T-helper 1 cell treated with Interleukin-12 subunit alpha and Interleukin-12 subunit beta and Interleukin-4 antibody, amounts not matched to agents 30 μg/mL and 1 μg/mL, for 36 hours (primary cell): Measurements from ENCODE around the gene DCP2.

Experiments
- H3K27ac Mint-ChIP-seq: one replicate; pipeline ENCODE4 v1.8.0; 2021; ENCODE audit warnings: mild to moderate bottlenecking, mixed read lengths
- H3K27me3 Mint-ChIP-seq: one replicate; pipeline ENCODE4 v1.8.0; 2021; ENCODE audit warnings: low read depth, mixed read lengths
- H3K36me3 Mint-ChIP-seq: one replicate; pipeline ENCODE4 v1.8.0; 2021; ENCODE audit warnings: low read depth, mixed read lengths
- H3K4me1 Mint-ChIP-seq: one replicate; pipeline ENCODE4 v1.8.0; 2021; ENCODE audit warnings: low read depth, mixed read lengths
- H3K4me3 Mint-ChIP-seq: one replicate; pipeline ENCODE4 v1.8.0; 2021; ENCODE audit warnings: mild to moderate bottlenecking, moderate library complexity, mixed read lengths
- H3K9me3 Mint-ChIP-seq: one replicate; pipeline ENCODE4 v1.8.0; 2021; ENCODE audit warnings: mixed read lengths

Gene DCP2

DNA sequence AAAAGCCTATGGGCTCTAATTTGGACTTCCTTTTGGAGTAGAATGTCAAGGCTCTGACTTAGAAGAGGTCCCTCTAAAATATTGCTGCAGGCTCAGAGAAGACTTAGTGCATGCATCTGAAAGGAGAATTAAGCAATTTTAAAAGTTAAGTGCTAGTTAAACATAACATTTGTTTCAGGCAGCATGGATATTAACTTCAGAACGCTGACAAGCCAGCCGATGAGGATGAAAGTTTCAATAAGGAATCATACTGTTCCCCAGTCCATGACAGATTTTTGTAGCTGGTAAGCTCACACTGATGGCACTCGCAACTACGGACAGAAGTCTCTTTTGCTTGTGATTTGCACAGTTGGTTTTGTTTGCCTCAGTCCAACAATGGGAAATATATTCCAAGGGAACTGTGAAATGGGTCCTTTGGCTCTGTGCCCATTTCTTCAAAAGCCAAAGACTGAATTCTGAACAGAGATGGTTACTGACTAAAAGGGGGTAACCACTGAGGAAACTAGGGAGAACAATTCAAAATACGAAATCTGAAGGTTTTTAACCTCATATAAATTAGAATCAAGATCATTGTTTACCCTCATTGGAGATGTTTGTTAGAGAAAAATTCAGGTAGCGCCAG lies 47.6 kb downstream of the DCP2 start:
- Mint-ChIP-seq H3K4me3 (no peak overlapping the region), H3K27me3 (no peaks in the 10 kb centered on the region), H3K9me3 (no peaks in the 10 kb centered on the region), H3K4me1 (peaks cover 47% of the 10 kb centered on the region), H3K36me3 (peaks cover 30% of the 10 kb centered on the region), H3K27ac (no peak overlapping the region)

DNA sequence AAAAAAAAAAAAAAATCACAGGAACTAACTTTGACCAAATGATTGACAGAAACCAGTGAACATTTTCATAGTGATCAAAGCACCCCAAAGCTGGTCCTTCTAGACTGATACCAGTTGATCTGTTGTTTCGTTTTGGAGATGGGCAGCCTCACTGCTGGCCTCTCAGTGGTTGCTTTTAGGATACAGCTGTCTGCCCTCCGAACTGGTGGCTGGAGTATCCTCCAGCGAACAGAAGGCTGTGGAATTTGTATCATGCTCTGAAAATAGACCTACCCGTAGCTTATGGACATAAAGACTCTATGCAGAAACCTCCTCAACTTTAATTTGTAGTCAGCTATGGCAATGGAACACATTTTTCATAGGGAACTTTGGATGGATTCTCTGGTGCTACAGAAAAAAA lies 49.0 kb downstream of the DCP2 start:
- H3K4me1 Mint-ChIP-seq: peaks cover 36% of the 10 kb centered on the region
- H3K36me3 Mint-ChIP-seq: peaks cover 29% of the 10 kb centered on the region
- no peak overlapping the region for H3K27ac Mint-ChIP-seq
- no peaks in the 10 kb centered on the region for H3K27me3 Mint-ChIP-seq
- no peak overlapping the region for H3K4me3 Mint-ChIP-seq
- no peaks in the 10 kb centered on the region for H3K9me3 Mint-ChIP-seq

DNA sequence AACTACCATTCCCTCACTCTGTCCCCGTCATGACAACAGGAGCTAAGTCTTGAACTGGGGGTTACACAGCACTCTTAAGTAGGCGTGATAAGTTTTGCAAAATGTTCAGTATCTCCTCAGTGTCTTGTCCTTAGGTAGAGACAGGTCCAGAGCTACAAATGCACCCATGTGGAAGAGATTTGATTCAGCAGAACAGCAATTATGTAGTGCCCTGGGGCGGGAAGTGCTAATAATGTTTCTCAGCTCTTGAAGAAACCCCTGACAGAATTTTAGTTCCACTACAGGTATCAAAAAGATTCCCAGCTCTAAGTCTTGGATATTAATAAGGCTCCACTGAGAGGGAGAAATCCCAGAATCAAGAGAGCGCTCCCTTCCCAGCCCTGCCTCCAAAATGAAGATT lies 49.6 kb downstream of the DCP2 start:
- Mint-ChIP-seq H3K36me3 (peaks cover 26% of the 10 kb centered on the region), H3K27me3 (no peaks in the 10 kb centered on the region), H3K4me1 (peaks cover 30% of the 10 kb centered on the region), H3K27ac (no peak overlapping the region), H3K4me3 (no peak overlapping the region), H3K9me3 (no peaks in the 10 kb centered on the region)

DNA sequence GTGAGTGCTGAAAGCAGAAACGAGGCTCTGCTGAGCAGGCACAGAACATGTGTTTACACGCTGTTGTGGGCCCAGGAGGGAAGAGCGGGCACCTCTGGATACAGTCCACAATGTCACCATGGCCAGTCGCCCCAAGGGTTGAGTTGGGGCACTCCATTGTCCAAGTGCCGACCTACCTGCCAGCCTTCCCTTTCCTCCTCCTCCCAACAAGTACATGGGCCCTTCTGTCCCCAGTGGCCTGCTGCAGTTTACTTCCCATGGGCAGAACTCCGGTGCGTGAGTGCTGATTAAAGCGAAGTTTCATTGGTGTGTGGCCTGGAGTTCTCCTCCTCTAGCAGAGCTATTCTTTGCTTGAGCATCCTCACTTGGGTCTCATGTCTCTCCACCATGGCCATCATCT lies 50.4 kb downstream of the DCP2 start:
- Mint-ChIP-seq H3K27ac (no peak overlapping the region), H3K27me3 (no peaks in the 10 kb centered on the region), H3K9me3 (no peaks in the 10 kb centered on the region), H3K4me1 (peaks cover 25% of the 10 kb centered on the region), H3K36me3 (peaks cover 23% of the 10 kb centered on the region), H3K4me3 (no peak overlapping the region)

DNA sequence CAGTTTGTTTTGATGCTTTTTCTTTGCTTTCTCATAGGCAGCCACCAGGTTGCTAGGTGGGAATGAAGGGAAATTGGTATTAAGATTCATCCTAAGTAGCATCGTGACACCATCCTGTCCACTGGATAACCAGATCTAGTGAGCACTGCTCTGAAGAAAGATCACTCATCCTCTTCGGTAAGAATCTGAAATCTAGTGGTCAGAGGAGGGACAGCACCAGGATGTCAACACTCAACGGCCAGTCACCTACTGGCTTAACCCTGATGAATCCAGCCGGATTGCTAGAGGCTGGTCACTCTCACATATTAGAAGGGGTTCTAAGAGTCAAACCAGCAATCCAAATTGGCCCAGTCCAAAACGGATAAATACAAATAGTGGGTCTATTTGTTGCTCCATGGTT lies 50.8 kb downstream of the DCP2 start:
- Mint-ChIP-seq H3K9me3 (no peaks in the 10 kb centered on the region), H3K4me3 (no peak overlapping the region), H3K27ac (no peak overlapping the region), H3K36me3 (peaks cover 23% of the 10 kb centered on the region), H3K4me1 (peaks cover 21% of the 10 kb centered on the region), H3K27me3 (no peaks in the 10 kb centered on the region)

DNA sequence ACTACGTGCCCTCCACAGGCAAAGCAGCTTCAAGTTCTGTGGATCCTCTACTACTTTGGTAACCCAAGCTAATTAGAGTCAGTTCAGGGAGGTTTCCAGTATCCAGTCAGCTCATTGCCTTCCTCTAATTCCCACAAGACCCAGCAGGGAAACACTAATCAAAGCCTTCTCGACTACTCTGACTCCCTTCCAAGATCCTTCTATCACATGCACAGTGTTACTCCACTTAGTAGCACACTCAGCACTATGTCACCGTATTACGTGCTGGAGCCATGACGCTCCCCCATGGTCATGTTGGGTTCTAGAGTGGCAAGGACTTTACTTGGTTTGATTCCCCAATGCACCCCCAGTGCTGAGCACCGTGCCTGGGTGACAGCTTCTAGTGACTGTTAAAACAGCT lies 53.0 kb downstream of the DCP2 start:
- peaks cover 17% of the 10 kb centered on the region for H3K36me3 Mint-ChIP-seq
- H3K27ac Mint-ChIP-seq: no peak overlapping the region
- H3K27me3 Mint-ChIP-seq: no peaks in the 10 kb centered on the region
- H3K9me3 Mint-ChIP-seq: no peaks in the 10 kb centered on the region
- no peak overlapping the region for H3K4me3 Mint-ChIP-seq
- H3K4me1 Mint-ChIP-seq: peaks cover 2% of the 10 kb centered on the region

DNA sequence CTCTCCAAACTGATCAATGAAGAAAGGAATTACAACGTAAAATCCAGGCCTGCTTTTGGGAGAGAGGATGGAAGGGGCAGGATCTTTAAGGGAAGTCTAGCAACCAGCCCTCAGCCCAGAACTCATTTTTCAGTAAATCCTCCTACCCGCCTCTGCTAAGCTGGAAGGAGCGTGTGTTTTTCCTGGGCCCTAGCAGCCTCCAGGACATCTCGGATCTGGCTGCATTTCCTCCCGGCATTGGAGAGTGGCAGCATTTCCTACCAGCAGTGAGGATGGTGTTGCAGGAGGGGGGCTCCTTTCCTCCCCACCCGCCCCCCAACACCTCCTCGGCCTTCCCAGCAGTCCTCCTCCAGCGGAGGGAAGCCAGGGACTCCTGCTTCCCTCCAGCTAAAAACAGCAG lies 54.5 kb downstream of the DCP2 start:
- no peak overlapping the region for H3K4me3 Mint-ChIP-seq
- no peaks in the 10 kb centered on the region for H3K27me3 Mint-ChIP-seq
- H3K27ac Mint-ChIP-seq: no peak overlapping the region
- no peaks in the 10 kb centered on the region for H3K4me1 Mint-ChIP-seq
- peaks cover 11% of the 10 kb centered on the region for H3K36me3 Mint-ChIP-seq
- H3K9me3 Mint-ChIP-seq: no peaks in the 10 kb centered on the region

DNA sequence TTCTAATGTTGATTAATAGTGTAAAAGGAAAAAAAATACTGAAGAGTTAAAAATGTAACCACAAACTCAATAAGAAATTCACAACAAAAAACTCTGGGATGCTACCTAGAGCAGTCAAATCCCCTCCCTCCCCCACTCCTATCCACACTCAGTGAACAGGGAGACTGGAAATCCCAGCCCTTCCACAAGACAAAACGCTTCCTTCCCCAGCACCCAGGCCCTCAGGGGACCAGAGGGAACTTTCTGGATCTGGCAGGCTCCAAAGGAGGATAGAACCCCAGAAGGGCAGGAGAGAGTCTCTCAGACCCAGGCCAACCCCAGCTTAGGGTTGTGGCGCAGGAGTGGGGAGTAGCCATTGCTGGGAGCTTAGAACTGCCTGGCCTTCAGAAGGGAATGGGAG lies 55.0 kb downstream of the DCP2 start:
- Mint-ChIP-seq H3K4me3 (no peak overlapping the region), H3K27me3 (no peaks in the 10 kb centered on the region), H3K27ac (no peak overlapping the region), H3K36me3 (peaks cover 10% of the 10 kb centered on the region), H3K4me1 (no peaks in the 10 kb centered on the region), H3K9me3 (no peaks in the 10 kb centered on the region)

DNA sequence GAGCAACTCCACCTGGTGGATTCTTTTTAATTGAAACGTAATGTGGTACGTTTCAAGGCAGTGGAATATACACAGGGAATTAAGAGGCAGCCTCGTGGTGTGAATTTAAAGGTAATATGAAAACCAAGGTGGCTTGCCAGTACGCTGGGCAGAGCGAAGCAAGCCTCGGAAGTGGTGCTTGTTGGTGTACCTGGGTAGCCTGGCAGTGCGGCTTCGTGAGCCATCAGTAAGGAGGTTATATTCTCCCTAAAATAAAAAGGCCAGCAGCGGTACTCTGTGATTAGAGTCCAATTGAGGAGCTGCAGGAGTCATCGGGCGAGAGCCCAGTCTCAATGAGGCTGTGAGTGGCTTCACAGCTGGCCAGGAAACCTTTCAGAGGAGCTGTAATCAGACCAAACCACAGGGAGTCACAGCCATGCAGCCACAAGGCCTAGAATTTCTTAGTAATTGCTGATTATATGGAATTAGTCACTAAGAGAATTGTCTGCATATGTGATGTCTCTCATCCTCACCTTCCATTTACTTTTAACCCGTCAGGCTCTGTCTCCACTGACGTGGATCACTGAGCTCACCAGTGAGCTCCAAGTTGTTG lies 57.7 kb downstream of the DCP2 start:
- H3K9me3 Mint-ChIP-seq: no peaks in the 10 kb centered on the region
- no peaks in the 10 kb centered on the region for H3K4me1 Mint-ChIP-seq
- no peaks in the 10 kb centered on the region for H3K27me3 Mint-ChIP-seq

DNA sequence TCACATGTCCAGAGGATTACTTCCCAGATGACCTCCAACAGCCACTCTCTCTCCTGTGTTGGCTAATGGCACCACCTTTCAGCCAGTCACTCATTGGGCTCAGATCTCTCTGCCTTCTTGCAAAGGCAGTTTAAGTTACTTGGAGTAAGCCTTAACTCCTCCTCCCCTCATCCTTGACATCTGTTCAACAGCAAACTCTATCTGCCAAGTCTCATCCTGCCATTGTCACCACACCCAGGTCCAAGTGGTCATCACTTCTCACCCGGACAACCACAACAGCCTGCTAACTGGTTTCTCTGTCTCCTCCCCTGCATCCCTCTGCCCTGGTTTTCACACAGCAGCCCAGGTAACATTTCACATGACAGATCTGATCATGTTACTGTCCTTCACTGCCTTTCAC lies 58.5 kb downstream of the DCP2 start:
- Mint-ChIP-seq H3K4me3 (no peak overlapping the region), H3K27me3 (no peaks in the 10 kb centered on the region), H3K4me1 (no peaks in the 10 kb centered on the region), H3K27ac (no peak overlapping the region), H3K36me3 (no peaks in the 10 kb centered on the region), H3K9me3 (no peaks in the 10 kb centered on the region)

More for the DNA sequence above, 57.7 kb downstream of the DCP2 start:
- peaks cover 4% of the 10 kb centered on the region for H3K36me3 Mint-ChIP-seq
- H3K27ac Mint-ChIP-seq: no peak overlapping the region
- H3K4me3 Mint-ChIP-seq: no peak overlapping the region

DNA sequence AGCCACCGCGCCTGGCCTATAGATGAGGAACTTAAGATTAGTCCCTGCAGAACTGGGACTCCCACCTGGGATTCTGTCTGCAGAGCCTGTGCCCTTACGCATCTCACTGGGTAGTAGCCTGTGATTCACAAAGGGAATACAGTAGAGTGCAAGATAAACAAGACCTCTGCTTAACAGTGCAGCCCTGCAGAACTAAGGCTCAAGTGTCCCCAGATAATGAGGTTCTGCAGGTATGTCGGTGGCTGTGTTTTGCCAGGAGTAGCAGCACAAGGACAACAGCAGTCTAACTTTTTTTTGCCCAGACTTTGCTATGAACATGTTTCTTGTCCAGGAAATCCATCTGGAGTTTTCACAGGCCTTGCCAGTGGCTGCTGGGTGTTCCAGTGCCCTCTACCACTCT lies 59.7 kb downstream of the DCP2 start:
- no peak overlapping the region for H3K27ac Mint-ChIP-seq
- no peaks in the 10 kb centered on the region for H3K4me1 Mint-ChIP-seq
- H3K4me3 Mint-ChIP-seq: no peak overlapping the region
- no peaks in the 10 kb centered on the region for H3K9me3 Mint-ChIP-seq
- H3K27me3 Mint-ChIP-seq: no peaks in the 10 kb centered on the region
- H3K36me3 Mint-ChIP-seq: no peaks in the 10 kb centered on the region

DNA sequence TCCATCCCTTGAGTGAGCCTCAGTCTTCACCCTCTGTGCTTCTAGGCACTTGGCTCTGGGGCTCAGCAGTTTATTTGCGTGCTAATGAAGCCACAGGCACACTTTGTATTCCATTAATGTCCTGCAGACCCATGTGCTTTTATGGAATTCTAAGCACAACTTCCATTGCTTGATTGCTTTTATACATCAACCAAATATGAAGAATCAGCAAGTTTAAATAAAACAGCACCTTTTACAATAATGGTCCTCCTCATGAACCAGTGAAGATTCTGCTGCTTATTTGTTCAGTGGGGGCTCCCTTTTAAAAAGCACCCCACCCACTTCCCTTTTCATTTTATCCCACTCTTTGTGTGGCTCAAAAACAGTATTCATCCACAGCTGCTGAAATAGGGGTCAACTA lies 60.2 kb downstream of the DCP2 start:
- Mint-ChIP-seq H3K27me3 (no peaks in the 10 kb centered on the region), H3K4me1 (no peaks in the 10 kb centered on the region), H3K36me3 (no peaks in the 10 kb centered on the region), H3K9me3 (no peaks in the 10 kb centered on the region), H3K27ac (no peak overlapping the region), H3K4me3 (no peak overlapping the region)

DNA sequence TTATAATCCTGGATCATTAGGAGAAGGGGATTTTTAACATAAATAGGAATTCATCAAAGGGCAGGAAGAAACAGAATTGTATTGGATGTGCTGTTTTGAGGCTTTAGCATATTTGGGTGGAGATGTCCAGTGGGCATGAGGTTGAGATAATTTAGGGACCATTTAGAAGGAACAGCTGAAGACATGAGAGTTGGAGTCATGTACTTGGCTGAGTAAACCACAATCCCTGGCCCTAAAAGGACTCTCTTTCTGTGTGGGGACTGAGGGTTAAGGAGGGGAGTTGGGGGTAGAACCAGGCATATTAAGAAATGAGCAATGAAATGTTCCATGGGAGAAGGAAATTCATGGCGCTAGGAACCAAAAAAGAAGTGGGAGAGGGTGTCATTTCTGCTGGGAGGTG lies 61.5 kb downstream of the DCP2 start:
- no peaks in the 10 kb centered on the region for H3K36me3 Mint-ChIP-seq
- no peaks in the 10 kb centered on the region for H3K9me3 Mint-ChIP-seq
- H3K27me3 Mint-ChIP-seq: no peaks in the 10 kb centered on the region
- H3K4me3 Mint-ChIP-seq: no peak overlapping the region
- H3K4me1 Mint-ChIP-seq: no peaks in the 10 kb centered on the region
- no peak overlapping the region for H3K27ac Mint-ChIP-seq

DNA sequence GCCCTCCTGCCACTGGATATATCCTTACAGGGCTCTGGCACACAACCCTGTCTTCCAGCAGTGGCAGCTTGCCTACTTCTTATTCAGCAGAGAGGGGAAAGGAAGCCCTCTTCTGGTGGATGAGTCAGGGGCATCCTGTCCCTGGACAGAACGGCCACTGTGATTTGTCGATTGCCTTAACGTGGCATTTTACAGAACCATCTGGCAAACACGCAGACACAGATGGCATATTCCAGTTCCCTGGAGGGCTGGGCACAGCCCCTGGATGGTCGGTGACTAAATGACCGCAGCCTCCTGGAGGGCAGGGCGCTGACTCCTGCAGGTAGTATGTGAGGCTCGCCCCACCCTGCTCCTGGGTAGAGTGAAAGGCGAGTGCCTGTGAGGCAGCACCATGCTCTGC lies 62.1 kb downstream of the DCP2 start:
- no peaks in the 10 kb centered on the region for H3K27me3 Mint-ChIP-seq
- H3K4me3 Mint-ChIP-seq: no peak overlapping the region
- H3K36me3 Mint-ChIP-seq: no peaks in the 10 kb centered on the region
- H3K4me1 Mint-ChIP-seq: no peaks in the 10 kb centered on the region
- no peak overlapping the region for H3K27ac Mint-ChIP-seq
- no peaks in the 10 kb centered on the region for H3K9me3 Mint-ChIP-seq

DNA sequence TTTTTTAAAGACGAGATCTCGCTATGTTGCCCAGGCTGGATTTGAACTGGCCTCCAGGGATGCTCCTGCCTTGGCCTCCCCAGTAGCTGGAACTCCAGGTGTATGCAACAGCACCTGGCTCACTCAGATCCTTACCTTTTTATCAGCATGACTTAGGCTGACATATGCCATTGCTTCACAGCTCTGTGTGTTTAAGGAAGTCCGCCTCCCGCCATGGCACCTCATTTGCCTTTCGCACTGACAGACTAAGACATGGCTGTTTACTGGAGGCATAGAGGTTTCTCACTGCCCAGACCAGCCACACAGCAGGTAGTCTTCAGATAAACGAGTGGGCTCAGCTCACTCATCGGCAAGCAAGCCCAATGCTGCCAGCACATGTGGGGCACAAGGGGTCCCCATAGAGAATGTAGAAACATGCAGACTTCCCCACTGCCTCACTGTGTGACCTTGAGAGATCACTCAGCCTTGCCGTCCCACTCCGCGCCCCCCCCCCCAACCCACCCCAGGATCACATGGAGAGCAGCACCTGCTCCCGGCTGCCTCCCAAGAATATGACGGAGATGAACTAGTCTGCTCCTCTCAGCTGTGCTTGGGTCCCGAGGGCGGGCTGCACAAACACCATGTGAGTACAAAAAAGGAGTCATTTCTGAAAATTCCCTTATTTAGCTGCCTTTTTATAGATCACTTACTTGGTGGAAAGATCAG lies 62.8 kb downstream of the DCP2 start:
- Mint-ChIP-seq H3K27me3 (no peaks in the 10 kb centered on the region), H3K9me3 (no peaks in the 10 kb centered on the region), H3K4me1 (no peaks in the 10 kb centered on the region), H3K36me3 (no peaks in the 10 kb centered on the region), H3K27ac (no peak overlapping the region), H3K4me3 (no peak overlapping the region)
